HG02870 (cell line): Measurements from ENCODE around the gene ATP11A.

Source experiments
- ATAC-seq: cut with Tn5 transposase; IDR thresholded peaks from one replicate; pipeline ENCODE4 v1.9.1; 2021; ENCODE audit warnings: mild to moderate bottlenecking, moderate library complexity; ENCODE audit not compliant: unreplicated experiment

ATP11A gene

GRCh38 chr13:112738606-112739005 lies 48.8 kb downstream of the ATP11A start:
- no peak for ATAC-seq

- ATAC-seq, result no peak
Measured at GRCh38 chr13:112740502-112741131, 50.8 kb downstream of the ATP11A start.

- ATAC-seq, result no peak
Measured at GRCh38 chr13:112741185-112741755, 51.4 kb downstream of the ATP11A start.

DNA sequence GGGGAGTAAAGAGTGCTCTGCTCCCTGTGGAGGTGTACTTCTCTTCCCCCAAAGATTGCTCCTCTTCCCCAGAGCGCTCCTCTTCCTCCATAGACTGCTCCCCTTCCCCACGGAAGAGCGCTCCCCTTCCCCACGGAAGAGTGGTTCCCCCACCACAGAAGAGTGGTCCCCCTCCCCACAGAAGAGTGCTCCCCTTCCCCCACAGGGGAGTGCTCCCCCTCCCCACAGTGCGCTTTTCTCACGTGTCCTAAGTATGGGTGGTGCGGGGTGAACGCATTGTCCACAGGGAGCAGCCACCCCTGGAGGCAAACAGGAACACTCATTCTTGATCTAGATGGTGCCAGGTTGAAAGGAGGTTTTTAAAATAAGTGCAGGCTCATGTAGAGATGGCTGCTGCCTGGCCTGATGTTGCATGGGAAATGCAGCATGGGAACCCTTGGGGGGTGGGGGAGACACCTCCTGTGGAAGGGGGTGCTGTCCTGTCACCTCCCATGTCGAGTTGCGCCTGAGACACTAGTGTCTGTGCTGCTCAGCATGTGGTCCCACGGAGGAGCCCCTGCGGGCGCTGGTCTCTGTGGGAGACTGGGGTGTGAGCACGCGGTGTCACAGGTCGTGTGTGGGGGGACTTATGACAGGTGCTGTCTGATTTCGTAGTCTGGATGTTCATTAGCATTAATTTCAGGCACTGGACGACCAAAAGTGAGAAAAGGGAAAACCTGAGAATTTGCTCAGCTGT lies 52.2 kb downstream of the ATP11A start:
- no peak for ATAC-seq

- no peak for ATAC-seq
Measured at GRCh38 chr13:112742583-112742982, 52.7 kb downstream of the ATP11A start.

DNA sequence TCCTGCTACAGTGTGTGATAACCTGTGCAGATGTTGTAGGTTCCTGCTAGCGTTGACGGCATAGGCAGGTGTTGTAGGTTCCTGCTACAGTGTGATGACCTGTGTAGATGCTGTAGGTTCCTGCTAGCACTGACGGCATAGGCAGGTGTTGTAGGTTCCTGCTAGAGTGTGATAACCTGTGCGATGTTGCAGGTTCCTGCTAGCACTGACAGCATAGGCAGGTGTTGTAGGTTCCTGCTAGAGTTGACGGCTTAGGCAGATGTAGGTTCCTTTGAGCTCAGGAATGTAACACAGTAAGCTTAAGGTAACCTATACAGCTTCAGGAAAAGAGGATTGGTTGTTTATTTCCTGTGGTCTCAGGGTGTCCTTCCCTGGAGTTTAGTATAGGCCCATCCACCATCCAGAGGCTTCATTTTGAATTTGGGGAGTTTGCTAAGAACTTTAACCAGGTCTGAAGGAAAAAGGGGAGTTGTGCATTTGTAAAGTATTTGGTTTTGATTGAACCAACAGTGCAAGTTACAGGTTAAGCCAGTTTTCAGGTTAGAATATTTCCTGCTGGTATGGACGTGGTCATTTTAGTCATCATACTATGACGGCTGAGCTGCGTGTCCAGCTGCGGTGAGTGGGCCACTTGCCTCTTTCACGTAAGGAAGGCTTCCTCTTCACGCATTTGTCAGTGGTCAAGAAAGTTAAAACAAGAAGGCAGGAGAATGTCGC lies 53.8 kb downstream of the ATP11A start:
- ATAC-seq, result no peak

GRCh38 chr13:112744168-112745021 lies 54.6 kb downstream of the ATP11A start:
- no peak for ATAC-seq

DNA sequence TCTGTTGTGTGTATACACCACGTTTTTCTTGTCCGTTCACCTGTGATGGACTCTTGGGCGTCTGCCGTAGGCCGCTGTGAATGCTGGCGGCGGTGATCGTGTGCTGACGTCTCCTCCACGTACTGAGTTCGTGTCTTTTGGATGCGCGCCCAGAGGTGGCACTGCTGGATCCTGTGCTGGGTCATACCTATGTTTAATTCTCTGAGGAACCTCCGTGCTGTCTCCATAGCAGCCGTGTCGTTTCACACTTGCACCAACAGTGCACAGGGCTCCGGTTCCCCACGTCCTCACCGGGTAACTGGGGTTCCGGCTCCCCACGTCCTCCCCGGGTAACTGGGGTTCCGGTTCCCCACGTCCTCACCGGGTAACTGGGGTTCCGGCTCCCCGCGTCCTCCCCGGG lies 56.2 kb downstream of the ATP11A start:
- ATAC-seq, result no peak

DNA sequence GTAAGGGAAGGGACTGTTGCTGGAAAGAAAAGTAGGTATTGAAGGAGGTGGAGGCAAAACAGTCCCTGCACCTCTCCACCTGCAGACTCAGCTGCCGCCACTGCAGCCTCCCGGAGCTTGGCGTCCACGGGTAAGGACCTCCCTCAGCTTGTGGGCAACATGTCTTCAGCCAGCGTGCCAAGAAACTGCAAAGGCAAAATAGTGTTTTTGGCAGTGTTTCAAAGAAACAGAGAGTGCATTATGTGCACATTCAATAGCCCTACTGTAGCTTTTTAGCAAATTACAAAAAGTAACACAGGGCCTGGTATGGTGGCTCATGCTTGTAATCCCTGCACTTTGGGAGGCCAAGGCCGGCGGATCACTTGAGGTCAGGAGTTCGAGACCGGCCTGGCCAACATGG lies 57.4 kb downstream of the ATP11A start:
- no peak for ATAC-seq

DNA sequence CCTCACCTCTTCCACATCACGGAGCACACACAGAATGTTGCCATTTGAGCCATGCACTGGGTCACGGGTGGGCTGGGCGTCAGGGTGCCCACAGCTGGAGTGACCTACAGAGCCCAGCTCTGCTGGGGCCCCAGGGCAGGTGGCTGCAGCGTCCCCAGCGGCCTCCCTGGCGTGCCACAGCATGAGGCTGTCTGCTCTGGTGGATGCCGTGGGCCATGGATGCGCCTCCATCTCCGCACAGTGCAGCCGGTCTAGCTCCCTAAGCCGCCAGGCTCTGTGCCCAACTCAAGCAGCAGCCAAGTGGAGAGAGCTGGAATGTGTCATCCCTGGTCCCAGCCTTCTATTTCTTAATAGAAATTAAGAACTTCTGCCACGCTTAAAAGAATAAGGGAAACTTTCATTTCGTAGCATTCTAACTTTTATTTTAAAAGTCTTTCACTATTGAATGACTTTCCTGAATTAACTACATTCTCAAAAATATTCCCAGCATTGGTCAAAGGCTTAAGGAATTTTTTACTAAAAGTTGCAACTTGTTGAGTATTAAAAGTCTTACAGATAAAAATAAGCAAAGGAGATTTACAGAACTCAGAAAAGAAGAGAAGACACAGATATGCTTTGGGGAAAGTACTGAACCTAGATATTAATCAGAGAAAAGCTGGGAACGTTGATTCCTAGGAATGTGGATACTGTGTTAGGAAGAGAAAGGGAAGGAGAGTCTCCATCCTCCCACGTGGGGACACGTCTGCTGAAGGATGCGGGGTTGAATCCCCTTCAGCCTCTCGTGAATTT lies 59.3 kb downstream of the ATP11A start:
- ATAC-seq, result no peak

- ATAC-seq, result no peak
Measured at GRCh38 chr13:112750570-112750969, 60.7 kb downstream of the ATP11A start.

- no peak for ATAC-seq
Measured at GRCh38 chr13:112751617-112752016, 61.8 kb downstream of the ATP11A start.

GRCh38 chr13:112752211-112752610 lies 62.4 kb downstream of the ATP11A start:
- ATAC-seq, result no peak

GRCh38 chr13:112752711-112753541 lies 63.1 kb downstream of the ATP11A start:
- ATAC-seq, result no peak

GRCh38 chr13:112753833-112754232 lies 64.0 kb downstream of the ATP11A start:
- ATAC-seq, result no peak

DNA sequence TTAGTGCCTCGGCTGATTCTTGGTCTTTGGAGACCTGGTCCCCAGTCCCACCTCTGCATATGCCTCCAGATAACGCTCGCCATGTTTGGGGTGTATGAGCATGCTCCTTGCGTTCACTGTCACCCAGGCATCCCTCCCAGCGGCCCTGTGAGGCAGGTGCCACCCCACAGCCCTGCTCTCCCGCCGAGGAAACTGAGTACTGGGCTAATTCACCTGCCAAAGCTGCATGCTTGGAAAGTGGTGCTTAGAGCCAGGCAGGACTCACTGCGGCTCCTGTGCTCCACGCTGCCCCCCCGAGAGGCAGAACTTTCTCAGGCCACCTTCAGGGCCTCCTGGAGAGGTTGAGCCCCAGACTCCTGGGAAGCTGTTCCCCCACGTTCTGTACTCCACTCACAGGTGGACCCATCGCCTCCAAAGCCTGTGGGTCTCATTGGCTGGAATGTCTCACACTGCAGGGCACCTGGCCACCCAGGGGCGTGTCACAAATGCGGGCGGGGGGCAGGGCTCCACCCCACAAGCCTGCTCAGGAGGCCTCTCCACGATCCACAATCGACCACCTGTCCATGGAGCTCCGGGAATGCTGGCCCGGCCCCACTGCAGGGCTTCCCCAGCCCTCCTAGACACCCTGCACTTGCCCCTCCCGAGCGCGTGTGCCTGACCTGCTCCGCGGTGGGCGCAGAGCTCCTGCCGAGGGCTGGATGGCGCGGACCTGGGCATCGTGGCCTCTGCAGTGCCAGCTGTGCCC lies 64.6 kb downstream of the ATP11A start:
- no peak for ATAC-seq

GRCh38 chr13:112755331-112755730 lies 65.5 kb downstream of the ATP11A start:
- ATAC-seq, result no peak

DNA sequence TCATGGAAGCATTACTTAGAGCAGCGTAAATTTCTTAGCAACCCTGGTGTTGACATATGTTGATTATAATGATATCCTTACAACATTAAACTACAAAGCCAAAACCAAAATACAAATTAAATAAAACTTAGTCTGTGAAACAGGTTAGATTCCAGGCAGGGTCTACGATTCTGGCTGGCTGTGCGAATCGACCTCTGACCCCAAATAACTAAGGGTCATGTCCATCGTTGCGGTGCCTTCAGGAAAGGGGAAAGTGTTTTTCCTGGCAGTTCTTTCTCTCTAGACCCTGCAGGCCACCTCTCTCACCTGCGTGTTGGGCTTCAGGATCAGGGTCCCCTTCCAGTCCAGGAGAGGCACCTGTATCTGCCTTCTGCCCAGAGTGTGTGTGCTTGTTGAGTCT lies 66.2 kb downstream of the ATP11A start:
- no peak for ATAC-seq
